TTC549 (cell line): ENCODE results near the gene SERTM1.

Source experiments
- FAIRE-seq: peaks from 2 replicates; lab custom pipeline; 2012; peaks lifted over from hg19 to GRCh38; lab: Jason Lieb, UNC

SERTM1 gene

GRCh38 chr13:36673838-36674326 is at the start of gene SERTM1:
TSS of gene SERTM1 (plus strand) at chr13:36674020. CDS start at chr13:36695079, 21,059 bp downstream.
- FAIRE-seq: no peak

GRCh38 chr13:36628377-36629056 is 45.3 kb upstream of the SERTM1 start:
- FAIRE-seq: no peak

- FAIRE-seq: no peak
Measured at GRCh38 chr13:36629057-36629385, 44.8 kb upstream of the SERTM1 start.

- FAIRE-seq: no peak
Measured at GRCh38 chr13:36630181-36630803, 43.5 kb upstream of the SERTM1 start.

- FAIRE-seq: no peak
Measured at GRCh38 chr13:36639610-36640009, 34.2 kb upstream of the SERTM1 start.

- FAIRE-seq: no peak
Measured at GRCh38 chr13:36650611-36651010, 23.2 kb upstream of the SERTM1 start.

GRCh38 chr13:36665630-36666029 is 8.2 kb upstream of the SERTM1 start:
- FAIRE-seq: no peak

GRCh38 chr13:36666477-36667229 is 7.2 kb upstream of the SERTM1 start:
- no peak for FAIRE-seq

GRCh38 chr13:36668316-36668715 is 5.5 kb upstream of the SERTM1 start:
- no peak for FAIRE-seq

GRCh38 chr13:36673352-36673751 is 468 bp upstream of the SERTM1 start:
- no peak for FAIRE-seq

GRCh38 chr13:36674337-36675212 is 755 bp downstream of the SERTM1 start:
- FAIRE-seq: no peak

GRCh38 chr13:36675213-36675536 is 1.4 kb downstream of the SERTM1 start:
- FAIRE-seq: no peak

GRCh38 chr13:36680913-36681312 is 7.1 kb downstream of the SERTM1 start:
- FAIRE-seq: no peak

- FAIRE-seq: no peak
Measured at GRCh38 chr13:36681894-36682624, 8.2 kb downstream of the SERTM1 start.

- FAIRE-seq: no peak
Measured at GRCh38 chr13:36683701-36684100, 9.9 kb downstream of the SERTM1 start.

GRCh38 chr13:36685927-36686326 is 12.1 kb downstream of the SERTM1 start:
- FAIRE-seq: no peak

GRCh38 chr13:36696410-36697010 is 22.7 kb downstream of the SERTM1 start:
- no peak for FAIRE-seq

- no peak for FAIRE-seq
Measured at GRCh38 chr13:36700170-36700569, 26.4 kb downstream of the SERTM1 start.

GRCh38 chr13:36706755-36707154 is 32.9 kb downstream of the SERTM1 start:
- FAIRE-seq: no peak

GRCh38 chr13:36709136-36709890 is 35.5 kb downstream of the SERTM1 start:
- no peak for FAIRE-seq

- FAIRE-seq: no peak
Measured at GRCh38 chr13:36710396-36710795, 36.6 kb downstream of the SERTM1 start.
